ENCODE measurements around the gene PARL. TPM values are rescaled to one million over a fixed set of nuclear protein-coding genes. Genes with fewer than 3 reads are reported as not detected.

PARL gene
- total and polyA plus RNA-seq, 2 of the 8 experiments (the other 6 are each of a cell fraction or from before 2014, with no cell fraction given) = 62.7 to 85.0 TPM

- Histone ChIP-seq H2BK12ac (ENCODE audit: low read depth, low read length) (no peak overlapping the region), H2AK5ac (ENCODE audit: low read depth, low read length) (no peak overlapping the region), H4K5ac (ENCODE audit: insufficient read length, low read depth, low read length) (no peak overlapping the region), H3K4me2 (ENCODE audit: insufficient read depth in 1 of 2, low read depth in 2 of 2, low read length in 2 of 2) (no peak overlapping the region), H4K91ac (replicated peaks; ENCODE audit: insufficient read length, low read length) (no peak overlapping the region), H2BK5ac (ENCODE audit: low read depth, low read length) (no peak overlapping the region), H2AFZ (ENCODE audit: low read length) (no peak overlapping the region), H3K56ac (replicated peaks; ENCODE audit: insufficient read length, low read depth, low read length) (no peak overlapping the region), H3K4me3 (ENCODE audit: extremely low read depth in 1 of 4, insufficient read depth in 2 of 4, low read depth in 3 of 4, low read length in 4 of 4) (no peak overlapping the region), H3K79me1 (ENCODE audit: low read depth, low read length) (no peaks in the 10 kb centered on the region), H3K27me3 (replicated peaks in 1 of 4; ENCODE audit: control insufficient read depth in 3 of 4, extremely low read depth in 1 of 4, insufficient read depth in 3 of 4, low read length in 3 of 4) (no peaks in the 10 kb centered on the region), H3K23ac (ENCODE audit: insufficient read length) (no peak overlapping the region), H4K8ac (ENCODE audit: extremely low read depth, insufficient read depth, low read length) (no peak overlapping the region; the same call in 1 of the 2 replicates), H3K18ac (ENCODE audit: extremely low read depth, low read length) (no peak overlapping the region), H3K9ac (replicated peaks in 1 of 4; ENCODE audit: extremely low read depth in 1 of 4, low read depth in 3 of 4, low read length in 3 of 4) (no peak overlapping the region), H3K4me1 (replicated peaks in 1 of 4; ENCODE audit: control insufficient read depth in 3 of 4, insufficient read depth in 4 of 4, low read length in 3 of 4) (no peaks in the 10 kb centered on the region), H3K79me2 (ENCODE audit: control insufficient read depth in 1 of 2, insufficient read depth in 2 of 2, low read length in 2 of 2) (no peaks in the 10 kb centered on the region), H3K36me3 (ENCODE audit: control insufficient read depth in 2 of 4, insufficient read depth in 4 of 4, low read length in 3 of 4) (peaks cover 8 to 28% (median 21%) of the 10 kb centered on the region in 4 experiments), H4K20me1 (replicated peaks in 1 of 2; ENCODE audit: control insufficient read depth in 1 of 2, insufficient read depth in 2 of 2, low read length in 2 of 2) (peaks cover 0 to 3% of the 10 kb centered on the region in 2 experiments), H3K14ac (ENCODE audit: insufficient read length) (no peak overlapping the region), H2BK20ac (ENCODE audit: low read length) (no peak overlapping the region), H3K23me2 (ENCODE audit: low read depth, low read length) (no peaks in the 10 kb centered on the region), H3K9me3 (ENCODE audit: insufficient read depth in 2 of 2, low read depth in 1 of 2, low read length in 1 of 2) (no peaks in the 10 kb centered on the region), H3K27ac (ENCODE audit: low read depth, low read length) (no peak overlapping the region), H2BK120ac (replicated peaks; ENCODE audit: low read depth, low read length) (no peak overlapping the region), H3K4ac (replicated peaks; ENCODE audit: insufficient read length, low read depth, low read length) (no peak overlapping the region), H2BK15ac (ENCODE audit: low read length) (no peak overlapping the region)
- TF ChIP-seq SP2 (IDR thresholded peaks at IDR 0.05; ENCODE audit: low read length) (no peak), ASH2L (IDR thresholded peaks at IDR 0.05; ENCODE audit: low read length) (no peak), BCL11A (IDR thresholded peaks at IDR 0.05; ENCODE audit: low read depth in 2 of 2, low read length in 2 of 2) (no peak), EP300 (IDR thresholded peaks at IDR 0.05; ENCODE audit: borderline replicate concordance in 1 of 2, low read depth in 2 of 2, low read length in 2 of 2) (no peak), JUN (IDR thresholded peaks at IDR 0.05; ENCODE audit: low read depth, low read length) (no peak), SIX5 (IDR thresholded peaks at IDR 0.05; ENCODE audit: low read depth, low read length) (no peak), SP4 (IDR thresholded peaks at IDR 0.05; ENCODE audit: low read length) (no peak), CHD2 (IDR thresholded peaks at IDR 0.05; ENCODE audit: low read length) (no peak), YY1 (IDR thresholded peaks at IDR 0.05; ENCODE audit: low read depth, low read length) (no peak), CTBP2 (IDR thresholded peaks at IDR 0.05; ENCODE audit: borderline replicate concordance, insufficient read depth, insufficient read length, low read length) (no peak), POLR2A (IDR thresholded peaks at IDR 0.05; ENCODE audit: control extremely low read depth in 1 of 2, low read depth in 2 of 2, low read length in 2 of 2) (no peak), JUND (IDR thresholded peaks at IDR 0.05; ENCODE audit: low read length) (no peak)
- WGBS, 2 experiments (ENCODE audit: extremely low coverage in 1 of 2, insufficient coverage in 1 of 2, insufficient read length in 1 of 2, insufficient replicate concordance in 2 of 2, low coverage in 1 of 2, low lambda C conversion rate in 2 of 2, missing lambda C conversion rate in 1 of 2) = 85% methylated on average over 1 of the region's 1 CpG; no CpG with 5 or more reads in 1 of the 2 experiments
- ChIA-PET POLR2A (ENCODE audit: partially characterized antibody) (interaction anchor here (0.6 to 2.0 kb wide), 3 partner anchors 10 to 23 kb away, joined by 3 to 6 read pairs (median 3); partner anchors contain the start of gene MAP6D1), CTCF (ENCODE audit: partially characterized antibody) (interaction anchor here (1.9 kb wide), 1 partner anchor 343 kb away, joined by 6 read pairs; no protein-coding TSS in a partner anchor)
- DNase-seq (ENCODE audit: low read depth in 1 of 2, low spot score in 2 of 2) (no peak), FAIRE-seq (no peak)
Measured at GRCh38 chr3:183814240-183814639, 70.4 kb downstream of the PARL start.

Measured in H1 (cell line).